Mammary epithelial cell (primary cell): ENCODE measurements around the gene CD207.

Source experiments
- CTCF ChIP-seq, 2 donors: IDR thresholded peaks in 1 of 2; conservative IDR thresholded peaks in 1 of 2; 2 replicates each; pipeline ENCODE4 v1.5.1; 2011 to 2012; ENCODE audit warnings: inconsistent platforms in 2 of 2, low read length in 2 of 2, mild to moderate bottlenecking in 2 of 2, control low read depth in 1 of 2, low read depth in 1 of 2; ENCODE audit not compliant: insufficient read depth in 1 of 2; ENCODE audit errors: extremely low read depth in 1 of 2
- EZH2 ChIP-seq: IDR thresholded peaks from 2 replicates; pipeline ENCODE4 v1.6.1; 2012; ENCODE audit warnings: low read length, inconsistent platforms, borderline replicate concordance

GRCh38 chr2:70822843-70823242 is 12.8 kb downstream of the CD207 start:
- TF ChIP-seq CTCF (conservative IDR thresholded peaks at IDR 0.05 in 1 of 2, IDR thresholded peaks at IDR 0.05 in 1 of 2; ENCODE audit: extremely low read depth in 1 of 2, insufficient read depth in 1 of 2, low read depth in 1 of 2, low read length in 2 of 2) (no peak), EZH2 (no peak)
